ENCODE data around the gene FARS2. TPM values are rescaled to one million over a fixed set of nuclear protein-coding genes. Genes with fewer than 3 reads are reported as not detected.

Gene FARS2
- 10 to 100 TPM; 22.0 to 23.8 TPM for total RNA-seq

- CTCF ChIA-PET = interaction anchor here (2.6 kb wide), 1 partner anchor 42 kb away, joined by 12 read pairs; no protein-coding TSS in a partner anchor
- POLR2A ChIA-PET = interaction anchor here (0.5 to 1.1 kb wide), 3 partner anchors 19 to 144 kb away, joined by 3 to 6 read pairs (median 3); no protein-coding TSS in a partner anchor
These were observed at the start of gene FARS2, which contains the start of gene LYRM4 for GRCh38 chr6:5260661-5261544. Gene FARS2 (plus strand): TSS chr6:5261513. Gene LYRM4 (minus strand): TSS chr6:5260950. CDS start chr6:5260733, 217 bp downstream.

- CTCF ChIA-PET = interaction anchor here (0.8 to 1.8 kb wide), 3 partner anchors 9 to 40 kb away, joined by 3 to 5 read pairs (median 3); no protein-coding TSS in a partner anchor
- POLR2A ChIA-PET = no interaction called here
These were observed 47.5 kb upstream of the FARS2 start for GRCh38 chr6:5213836-5214235.

- CTCF ChIA-PET = interaction anchor here (0.8 to 1.5 kb wide), 5 partner anchors 10 to 110 kb away, joined by 3 to 5 read pairs (median 4); no protein-coding TSS in a partner anchor
- POLR2A ChIA-PET = no interaction called here
These were observed 46.7 kb upstream of the FARS2 start for GRCh38 chr6:5214570-5215052.

- ChIA-PET POLR2A (no interaction called here), CTCF (interaction anchor here (0.5 to 1.5 kb wide), 4 partner anchors 72 to 109 kb away, joined by 4 to 5 read pairs (median 4); no protein-coding TSS in a partner anchor)
These were observed 46.2 kb upstream of the FARS2 start for GRCh38 chr6:5215159-5215558.

- CTCF ChIA-PET = interaction anchor here (1.5 kb wide), 1 partner anchor 109 kb away, joined by 4 read pairs; no protein-coding TSS in a partner anchor
- POLR2A ChIA-PET = no interaction called here
These were observed 45.5 kb upstream of the FARS2 start for GRCh38 chr6:5215799-5216198.

GRCh38 chr6:5217356-5217755 is 44.0 kb upstream of the FARS2 start:
- CTCF ChIA-PET = interaction anchor here (0.6 to 1.1 kb wide), 2 partner anchors 74 to 166 kb away, joined by 3 to 4 read pairs; no protein-coding TSS in a partner anchor
- POLR2A ChIA-PET = no interaction called here

DNA sequence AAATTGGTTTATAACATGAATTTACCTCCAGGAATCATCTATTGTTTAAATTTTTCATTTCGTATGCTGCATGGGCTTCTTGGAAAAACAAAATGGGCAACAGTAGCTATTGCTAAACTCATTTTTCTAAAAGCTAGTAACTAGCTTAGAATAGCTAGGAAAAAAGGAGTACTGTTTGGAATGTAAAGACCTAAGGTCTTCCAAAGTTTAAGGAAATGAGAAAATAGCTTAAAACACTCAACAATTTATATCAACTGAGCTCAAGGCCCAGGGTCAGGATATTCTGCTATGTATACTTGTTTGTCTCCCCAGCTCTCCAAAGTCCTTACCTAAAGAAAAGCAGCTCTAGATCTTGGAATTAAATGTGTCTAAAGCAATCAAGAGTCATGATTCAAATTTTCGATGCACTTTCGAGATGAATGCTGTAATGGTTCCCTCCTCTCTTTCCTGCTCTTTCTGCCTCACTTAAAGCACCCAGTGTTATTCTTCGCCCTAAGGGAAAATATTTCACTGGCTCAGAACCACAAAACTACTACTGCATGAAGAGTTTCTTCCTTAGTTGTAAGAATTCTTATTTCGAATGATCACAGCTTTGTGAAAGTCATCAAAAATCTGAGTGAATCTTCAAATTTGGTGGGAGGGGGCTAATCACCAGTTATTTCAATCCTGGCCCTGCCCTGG is 42.2 kb upstream of the FARS2 start:
- ChIA-PET CTCF (no interaction called here), POLR2A (no interaction called here)

DNA sequence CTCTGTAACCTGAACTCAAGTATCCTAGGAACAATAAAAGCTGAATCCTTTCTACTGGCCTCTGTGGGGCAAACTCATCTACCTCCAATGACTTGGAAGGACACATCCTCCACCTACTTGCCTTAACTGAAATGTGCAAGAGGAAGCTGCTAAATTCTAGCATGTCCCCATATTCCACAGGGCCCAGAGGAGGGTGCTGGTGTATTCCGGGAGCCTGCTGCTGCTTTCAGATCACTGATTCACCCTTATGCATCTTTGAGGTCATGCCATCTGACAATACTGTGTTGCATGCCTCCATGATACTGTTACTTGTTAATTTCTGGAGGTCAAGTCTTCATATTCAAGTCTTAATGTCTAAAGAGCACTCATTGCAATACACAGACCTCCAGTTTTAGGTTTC is 40.9 kb upstream of the FARS2 start:
- ChIA-PET CTCF (no interaction called here), POLR2A (no interaction called here)

GRCh38 chr6:5223309-5223708 is 38.0 kb upstream of the FARS2 start:
- ChIA-PET POLR2A (no interaction called here), CTCF (interaction anchor here (1.0 kb wide), 1 partner anchor 80 kb away, joined by 3 read pairs; no protein-coding TSS in a partner anchor)

DNA sequence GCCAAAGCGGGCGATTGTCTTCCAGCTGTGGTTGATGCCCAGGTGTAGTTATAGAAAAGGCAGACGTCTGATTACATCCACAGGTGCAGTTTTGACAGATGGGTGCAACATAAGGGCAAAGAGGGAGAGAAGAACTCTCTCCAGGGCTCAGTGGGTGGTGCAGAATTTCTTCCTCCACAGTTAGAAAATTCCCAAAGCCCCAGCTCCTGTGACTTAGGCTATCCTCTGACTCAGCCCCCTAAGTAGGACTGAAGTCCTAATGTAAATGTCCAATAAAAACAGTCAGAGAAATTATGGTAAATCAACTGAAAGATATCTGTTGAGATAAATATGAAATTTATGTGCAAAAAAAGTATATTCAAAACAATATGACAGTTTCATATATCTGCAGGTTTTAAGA is 32.0 kb upstream of the FARS2 start:
- POLR2A ChIA-PET = no interaction called here
- CTCF ChIA-PET = no interaction called here

GRCh38 chr6:5230081-5230480 is 31.2 kb upstream of the FARS2 start:
- ChIA-PET POLR2A (interaction anchor here (0.6 kb wide), 1 partner anchor 91 kb away, joined by 3 read pairs; no protein-coding TSS in a partner anchor), CTCF (no interaction called here)

DNA sequence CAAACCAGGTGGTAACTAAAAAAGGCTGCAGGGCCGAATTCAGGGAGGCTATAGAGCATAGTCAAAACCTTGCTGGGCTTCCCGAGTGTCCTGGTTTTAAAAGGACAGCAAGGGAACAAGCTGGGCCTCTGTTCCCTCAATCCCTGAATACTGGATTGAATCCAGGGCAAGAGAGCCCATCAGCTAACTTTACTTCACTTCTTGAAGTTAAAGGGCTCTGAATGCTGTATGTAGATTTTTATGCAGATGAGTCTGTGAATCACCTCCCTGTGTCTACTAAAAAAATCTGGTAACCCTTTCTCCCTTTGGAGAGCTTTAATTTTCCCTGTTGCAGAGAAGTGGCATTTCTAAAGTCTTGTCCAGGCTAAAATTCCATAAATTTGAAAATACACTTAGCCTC is 30.0 kb upstream of the FARS2 start:
- ChIA-PET POLR2A (no interaction called here), CTCF (no interaction called here)

DNA sequence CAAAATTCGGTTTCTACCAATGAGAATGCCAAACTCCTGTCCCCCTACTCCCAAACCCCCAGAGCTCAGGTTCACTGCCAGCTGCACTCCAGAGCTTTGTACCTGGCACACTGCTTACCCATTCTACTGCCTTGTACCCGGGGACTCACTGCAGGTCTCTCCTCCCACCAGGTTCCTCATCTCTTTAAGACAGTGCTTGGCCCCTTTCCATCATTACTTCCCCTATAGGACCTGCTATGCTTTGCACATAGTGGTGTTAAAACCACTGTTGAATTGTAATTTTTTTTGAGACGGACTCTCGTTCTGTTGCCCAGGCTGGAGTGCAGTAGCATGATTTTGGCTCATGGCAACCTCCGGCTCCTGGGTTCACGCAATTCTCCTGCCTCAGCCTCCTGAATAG is 26.4 kb upstream of the FARS2 start:
- ChIA-PET CTCF (no interaction called here), POLR2A (interaction anchor here (0.6 kb wide), 1 partner anchor 67 kb away, joined by 3 read pairs; no protein-coding TSS in a partner anchor)

DNA sequence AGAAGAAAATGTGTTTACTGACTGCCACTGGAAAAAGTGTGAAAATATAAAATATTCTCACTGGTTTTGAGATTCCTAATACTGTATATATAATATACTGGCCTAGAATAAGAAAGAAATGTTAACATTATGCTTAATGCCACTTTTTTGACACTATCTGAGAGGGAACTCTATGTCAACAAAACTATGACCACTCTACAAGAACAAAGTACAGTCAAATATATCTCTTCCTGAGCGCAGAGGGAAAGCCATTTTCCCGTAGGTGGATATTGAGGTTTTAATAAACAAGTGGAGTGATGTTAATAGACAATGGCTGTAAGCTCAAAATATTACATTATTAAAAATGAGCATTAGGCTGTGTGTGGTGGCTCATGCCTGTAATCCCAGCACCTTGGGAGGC is 25.5 kb upstream of the FARS2 start:
- ChIA-PET CTCF (no interaction called here), POLR2A (no interaction called here)

DNA sequence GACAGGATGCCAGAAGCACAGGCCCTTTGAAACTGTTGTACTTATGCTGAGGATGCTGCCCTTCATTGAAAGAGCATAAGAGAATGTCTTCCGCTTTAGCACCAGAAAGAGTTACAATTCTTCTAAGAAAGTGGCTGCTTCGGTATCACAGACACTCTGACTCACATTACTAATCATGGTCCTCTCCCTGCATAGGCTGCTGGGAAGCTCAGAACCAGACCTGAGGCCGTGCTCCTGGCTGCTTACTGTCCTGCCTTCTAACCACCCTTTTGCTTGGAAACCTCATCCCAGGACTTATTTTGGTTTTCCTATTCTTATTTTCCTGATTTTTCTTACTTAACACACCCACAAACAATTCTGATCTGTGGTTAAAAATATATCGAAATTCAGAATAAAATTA is 23.5 kb upstream of the FARS2 start:
- POLR2A ChIA-PET = no interaction called here
- CTCF ChIA-PET = interaction anchor here (1.0 kb wide), 1 partner anchor 64 kb away, joined by 3 read pairs; no protein-coding TSS in a partner anchor

DNA sequence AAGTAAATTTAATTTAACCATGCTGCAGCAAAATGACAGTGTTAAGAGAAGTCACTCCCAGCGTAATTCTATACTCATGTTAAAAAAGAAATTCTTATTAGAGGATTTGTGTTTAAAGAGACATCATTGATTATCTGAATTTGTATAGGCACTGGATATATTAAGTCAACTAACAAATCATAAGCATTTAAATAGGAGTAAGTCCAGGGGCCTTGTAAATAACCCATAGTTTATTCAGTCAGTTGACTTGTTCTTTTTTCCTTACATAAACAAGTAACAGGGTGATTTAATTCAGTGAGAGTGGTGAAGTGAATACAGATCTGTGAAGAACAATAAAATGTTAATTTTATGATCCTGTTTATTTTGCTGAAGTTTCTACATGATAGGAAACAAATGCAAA is 23.0 kb upstream of the FARS2 start:
- ChIA-PET POLR2A (no interaction called here), CTCF (no interaction called here)

- CTCF ChIA-PET = no interaction called here
These were observed 20.1 kb upstream of the FARS2 start for GRCh38 chr6:5241252-5241651.

DNA sequence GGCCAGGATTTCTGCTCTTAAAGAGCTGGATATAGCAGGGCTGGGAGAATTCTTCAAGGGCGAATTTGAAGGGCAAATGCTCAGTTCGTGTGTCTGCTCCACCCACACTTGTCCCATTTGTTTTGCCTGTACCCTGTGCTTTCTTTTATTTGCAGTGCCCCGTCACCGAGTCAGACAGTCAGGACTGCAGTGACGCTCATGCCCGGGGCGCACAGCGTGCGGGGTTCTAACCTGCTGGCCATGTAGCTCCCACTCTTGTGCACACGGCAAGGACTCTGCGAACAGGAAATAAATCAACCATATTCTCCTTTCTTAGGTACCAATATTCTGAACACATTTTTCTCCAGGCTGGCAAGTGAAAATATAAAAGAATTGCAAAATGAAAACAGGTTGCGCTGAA is 18.2 kb upstream of the FARS2 start:
- CTCF ChIA-PET = no interaction called here
- POLR2A ChIA-PET = no interaction called here

More at GRCh38 chr6:5241252-5241651, 20.1 kb upstream of the FARS2 start:
- POLR2A ChIA-PET = no interaction called here

DNA sequence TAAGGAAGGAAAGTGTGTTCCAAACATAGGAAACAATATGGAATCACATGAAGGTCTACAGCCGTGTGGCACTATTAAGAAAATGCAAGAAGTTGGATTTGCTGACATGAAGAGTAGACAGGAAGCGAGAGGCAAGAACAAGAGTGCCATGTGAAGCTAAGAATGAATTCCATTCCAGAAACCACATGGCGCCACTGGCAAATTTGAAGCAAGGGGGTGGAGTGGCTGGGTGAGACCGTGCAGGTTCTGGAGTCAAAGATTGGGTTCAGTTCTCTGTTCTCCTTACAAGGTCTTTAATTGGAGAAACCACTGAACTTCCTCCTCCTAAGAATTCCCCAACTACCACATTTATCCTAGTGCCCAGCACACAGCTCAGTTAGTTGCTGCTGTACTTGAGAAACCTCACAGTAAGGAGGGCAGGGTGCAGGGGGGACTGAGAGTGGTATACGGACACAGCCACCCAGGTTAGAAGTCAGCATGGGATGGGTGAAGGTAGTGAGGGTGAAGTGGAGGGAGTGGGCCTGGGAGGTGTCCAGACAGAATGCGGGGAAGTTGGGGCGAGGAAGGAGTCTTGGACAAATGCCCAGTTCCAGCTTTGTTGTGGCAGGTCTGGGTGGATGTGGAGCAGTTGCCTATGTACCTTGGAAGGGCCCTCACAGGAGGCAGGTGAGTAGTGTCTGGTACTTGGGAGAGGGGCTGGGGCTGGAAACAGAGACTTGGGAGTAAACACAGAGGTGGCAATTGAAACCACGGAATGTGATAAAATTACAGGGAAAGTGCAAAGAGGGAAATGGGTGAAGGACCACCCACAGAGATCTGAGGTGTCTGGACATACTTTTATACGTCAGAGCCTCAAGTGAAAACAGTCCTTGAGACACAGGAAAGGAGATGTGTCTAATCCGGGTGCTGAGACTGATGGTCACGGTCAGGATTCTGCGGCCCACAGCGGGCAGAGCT is 14.9 kb upstream of the FARS2 start:
- CTCF ChIA-PET = no interaction called here
- POLR2A ChIA-PET = no interaction called here
